Sigmoid colon (tissue), 7 donors: Measurements from ENCODE around the gene ORMDL1. TPM values are rescaled to one million over a fixed set of nuclear protein-coding genes. Genes with fewer than 3 reads are reported as not detected.
A peak's percentile ranks its signal among the peaks of the same experiment; 100 is the strongest.

Experiments
- DNase-seq: peaks from one replicate; pipeline ENCODE4 v3.0.0-alpha.2; 2019
- H3K27ac ChIP-seq, 4 donors: fragments of 200-600 bp; sonication (generic); one replicate each; pipeline ENCODE4 v1.5.1; 2016 to 2019; ENCODE audit warnings: mild to moderate bottlenecking in 1 of 4
- H3K27me3 ChIP-seq, 3 donors: fragments of 200-600 bp; sonication (generic); one replicate each; pipeline ENCODE4 v1.5.1; 2019; ENCODE audit warnings: mild to moderate bottlenecking in 1 of 3
- H3K36me3 ChIP-seq, 4 donors: fragments of 200-600 bp; sonication (generic); one replicate each; pipeline ENCODE4 v1.5.1; 2016 to 2019
- H3K4me1 ChIP-seq, 4 donors: fragments of 200-600 bp; sonication (generic); one replicate each; pipeline ENCODE4 v1.5.1; 2017 to 2019
- H3K4me3 ChIP-seq, 4 donors: fragments of 200-600 bp; sonication (generic); one replicate each; pipeline ENCODE4 v1.5.1; 2017 to 2019; ENCODE audit warnings: mild to moderate bottlenecking in 2 of 4, moderate library complexity in 1 of 4
- H3K9me3 ChIP-seq, 4 donors: fragments of 200-600 bp in 3 of 4; sonication (generic) in 3 of 4; one replicate each; pipeline versions ENCODE4 v1.5.1 to v1.6.1; 2013 to 2019
- EP300 ChIP-seq, 4 donors: sonication (generic); formaldehyde crosslinking; IDR thresholded peaks; one replicate each; pipeline ENCODE4 v1.6.1; 2017; ENCODE audit warnings: antibody characterized with exemption in 4 of 4
- POLR2A ChIP-seq, 2 donors: fragments of 450-650 bp; IDR thresholded peaks; one replicate each; pipeline ENCODE4 v1.6.1; 2016; ENCODE audit warnings: antibody characterized with exemption in 2 of 2, mild to moderate bottlenecking in 2 of 2, moderate library complexity in 2 of 2
- POLR2AphosphoS5 ChIP-seq, 4 donors: sonication (generic); formaldehyde crosslinking; IDR thresholded peaks; one replicate each; pipeline ENCODE4 v1.6.1; 2017; ENCODE audit warnings: antibody characterized with exemption in 4 of 4
- WGBS, 2 donors: extraction: QIAGEN DNeasy Blood & Tissue Kit; methylation state at CpG; one replicate each; pipeline ENCODE4 v1.1.7; 2013; 5-methylcytosine and 5-hydroxymethylcytosine counted together
- intact Hi-C: fragments of 100-400 bp; cut with DNase I; formaldehyde crosslinking; loops from one replicate; pipeline ENCODE4 v1.15.1; 2023
- polyA plus RNA-seq, 3 donors: library from polyadenylated mRNA; stranded (reverse); fragments of 200-250 nt; gene quantifications; one replicate each; pipeline ENCODE4 v1.2.3, GENCODE V29; 2013
- total RNA-seq, 4 donors: library from RNA; depleted of rRNA; stranded (reverse); fragments of >200 nt; gene quantifications; one replicate each; pipeline ENCODE4 v1.1.0, GENCODE V29; 2016
- TF ChIP-seq, protein P1 (sequence below), 4 experiments: fragments of 450-650 bp in 3 of 4; fragments of 200-600 bp in 1 of 4; IDR thresholded peaks; one replicate each; pipeline ENCODE4 v1.5.1; 2016 to 2019; ENCODE audit warnings: antibody characterized with exemption in 4 of 4, mild to moderate bottlenecking in 3 of 4, moderate library complexity in 2 of 4
- donor health status: healthy with polysubstance abuse.
- donor health status: Bipolar disorder and iron deficiency.
- donor health status: healthy.

ORMDL1 gene
- total and polyA plus RNA-seq, 7 donors: 18.7 to 83.9 (median 56.3) TPM

DNA sequence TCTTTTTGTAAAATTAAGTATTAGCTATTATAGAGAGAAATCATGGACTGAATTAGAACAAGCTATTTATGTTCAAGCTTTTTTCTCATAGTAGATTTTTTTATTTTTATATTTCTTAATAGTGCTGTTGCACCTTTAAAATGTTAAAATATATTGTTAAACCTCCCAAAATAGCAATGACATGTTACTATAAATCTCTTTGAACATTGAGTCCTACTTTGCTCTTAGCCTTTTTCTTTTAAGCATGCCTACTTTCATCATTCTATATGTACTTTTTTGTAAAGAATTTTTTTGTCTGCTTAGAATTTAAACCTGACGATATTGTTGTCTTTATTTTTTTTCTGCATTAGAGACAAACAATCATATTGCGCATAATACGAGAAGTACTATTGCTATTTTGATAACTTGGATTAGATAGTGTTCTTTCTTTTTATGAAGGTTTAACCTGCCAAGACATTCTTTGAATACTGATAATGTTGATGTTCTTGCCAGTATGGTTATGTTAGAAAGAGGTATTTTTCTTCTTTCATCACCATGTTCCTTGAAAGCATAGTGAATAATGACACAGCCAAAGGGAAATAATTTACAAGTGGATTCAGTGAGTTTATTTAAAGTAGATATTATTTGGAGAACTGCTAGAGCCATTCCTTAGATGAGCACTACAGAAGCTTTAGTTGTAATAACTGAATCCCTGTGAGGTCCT is 40.7 kb upstream of the ORMDL1 start:
- Histone ChIP-seq H3K4me1 (peaks cover 0 to 11% (median 0%) of the 10 kb centered on the region in 4 donors), H3K9me3 (no peaks in the 10 kb centered on the region), H3K27me3 (no peaks in the 10 kb centered on the region), H3K27ac (no peak overlapping the region), H3K36me3 (peaks cover 0 to 8% (median 0%) of the 10 kb centered on the region in 4 donors), H3K4me3 (no peak overlapping the region)
- intact Hi-C loops: no loop called here
- WGBS, 2 donors: 95 to 97% methylated on average over 3 of the region's 3 CpGs
- TF ChIP-seq POLR2A (IDR thresholded peaks at IDR 0.05) (no peak), POLR2AphosphoS5 (IDR thresholded peaks at IDR 0.05) (no peak), EP300 (IDR thresholded peaks at IDR 0.05) (no peak)
- TF ChIP-seq, protein P1, sequence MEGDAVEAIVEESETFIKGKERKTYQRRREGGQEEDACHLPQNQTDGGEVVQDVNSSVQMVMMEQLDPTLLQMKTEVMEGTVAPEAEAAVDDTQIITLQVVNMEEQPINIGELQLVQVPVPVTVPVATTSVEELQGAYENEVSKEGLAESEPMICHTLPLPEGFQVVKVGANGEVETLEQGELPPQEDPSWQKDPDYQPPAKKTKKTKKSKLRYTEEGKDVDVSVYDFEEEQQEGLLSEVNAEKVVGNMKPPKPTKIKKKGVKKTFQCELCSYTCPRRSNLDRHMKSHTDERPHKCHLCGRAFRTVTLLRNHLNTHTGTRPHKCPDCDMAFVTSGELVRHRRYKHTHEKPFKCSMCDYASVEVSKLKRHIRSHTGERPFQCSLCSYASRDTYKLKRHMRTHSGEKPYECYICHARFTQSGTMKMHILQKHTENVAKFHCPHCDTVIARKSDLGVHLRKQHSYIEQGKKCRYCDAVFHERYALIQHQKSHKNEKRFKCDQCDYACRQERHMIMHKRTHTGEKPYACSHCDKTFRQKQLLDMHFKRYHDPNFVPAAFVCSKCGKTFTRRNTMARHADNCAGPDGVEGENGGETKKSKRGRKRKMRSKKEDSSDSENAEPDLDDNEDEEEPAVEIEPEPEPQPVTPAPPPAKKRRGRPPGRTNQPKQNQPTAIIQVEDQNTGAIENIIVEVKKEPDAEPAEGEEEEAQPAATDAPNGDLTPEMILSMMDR (IDR thresholded peaks at IDR 0.05): no peak
- DNase-seq: no peak

DNA sequence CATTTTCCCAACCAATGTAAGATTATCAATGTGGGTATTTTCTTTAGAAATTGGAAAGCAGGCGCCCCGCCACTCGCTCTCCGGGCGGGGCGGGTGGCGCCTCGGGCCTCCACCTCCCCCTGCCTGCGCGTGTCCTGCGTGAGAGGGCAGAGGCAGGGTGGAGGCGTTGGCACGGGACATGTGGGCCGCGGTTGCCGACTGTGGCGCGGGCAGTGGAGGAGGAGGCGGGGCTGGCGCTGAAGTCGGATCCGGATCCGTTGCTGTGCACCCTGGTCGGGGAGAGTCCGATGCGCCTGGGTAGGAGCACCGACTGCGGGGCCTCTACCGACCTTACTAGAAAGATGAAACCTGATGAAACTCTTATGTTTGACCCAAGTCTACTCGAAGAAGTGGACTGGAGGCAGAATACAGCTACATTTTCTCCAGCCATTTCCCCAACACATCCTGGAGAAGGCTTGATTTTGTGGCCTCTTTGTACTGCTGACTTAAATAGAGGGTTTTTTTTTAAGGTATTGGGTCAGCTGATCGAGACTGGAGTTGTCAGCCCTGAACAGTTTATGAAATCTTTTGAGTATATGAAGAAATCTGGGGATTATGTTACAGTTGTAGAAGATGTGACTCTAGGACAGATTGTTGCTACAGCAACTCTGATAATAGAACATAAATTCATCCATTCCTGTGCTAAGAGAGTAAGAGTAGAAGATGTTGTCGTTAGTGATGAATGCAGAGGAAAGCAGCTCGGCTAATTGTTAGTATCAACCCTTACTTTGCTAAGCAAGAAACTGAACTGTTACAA is 38.0 kb upstream of the ORMDL1 start:
- TF ChIP-seq POLR2A (IDR thresholded peaks at IDR 0.05) (no peak), EP300 (IDR thresholded peaks at IDR 0.05) (no peak), POLR2AphosphoS5 (IDR thresholded peaks at IDR 0.05) (no peak)
- TF ChIP-seq, protein P1 (IDR thresholded peaks at IDR 0.05): no peak
- peak overlapping the region in 1 of 4 donors; percentile 19 for H3K27ac ChIP-seq
- H3K36me3 ChIP-seq: peaks cover 0 to 29% (median 0%) of the 10 kb centered on the region in 4 donors
- 96 to 97% methylated on average over 33 of the region's 33 CpGs for WGBS, 2 donors
- H3K9me3 ChIP-seq: no peaks in the 10 kb centered on the region
- intact Hi-C loops: no loop called here
- peaks cover 0 to 11% (median 0%) of the 10 kb centered on the region in 4 donors for H3K4me1 ChIP-seq
- no peak for DNase-seq
- H3K4me3 ChIP-seq: no peak overlapping the region
- no peaks in the 10 kb centered on the region for H3K27me3 ChIP-seq

DNA sequence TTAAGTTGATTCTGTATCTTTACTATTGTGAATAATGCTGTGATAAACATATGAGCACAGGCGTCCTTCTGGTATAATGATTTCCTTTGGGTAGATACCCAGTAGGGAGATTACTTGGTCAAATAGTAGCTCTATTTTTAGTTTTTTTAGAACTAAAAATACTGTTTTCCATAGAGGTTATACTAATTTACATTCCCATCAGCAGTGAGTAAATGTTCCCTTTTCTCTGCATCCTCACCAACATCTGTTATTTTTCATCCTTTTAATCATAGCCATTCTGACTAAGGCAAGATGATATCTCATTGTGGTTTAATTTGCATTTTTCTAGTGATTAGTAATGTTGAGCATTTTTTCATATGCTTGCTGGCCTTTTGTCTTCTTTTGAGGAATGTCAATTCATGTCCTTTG is 35.2 kb upstream of the ORMDL1 start:
- no peak overlapping the region for H3K4me3 ChIP-seq
- intact Hi-C loops: no loop called here
- no peak overlapping the region for H3K27ac ChIP-seq
- 90 to 92% methylated on average over 1 of the region's 1 CpG for WGBS, 2 donors
- H3K36me3 ChIP-seq: peaks cover 0 to 32% (median 0%) of the 10 kb centered on the region in 4 donors
- no peaks in the 10 kb centered on the region for H3K4me1 ChIP-seq
- no peaks in the 10 kb centered on the region for H3K27me3 ChIP-seq
- H3K9me3 ChIP-seq: no peaks in the 10 kb centered on the region
- no peak for DNase-seq
- TF ChIP-seq, protein P1 (IDR thresholded peaks at IDR 0.05): no peak
- TF ChIP-seq EP300 (IDR thresholded peaks at IDR 0.05): no peak
- no peak for TF ChIP-seq POLR2A (IDR thresholded peaks at IDR 0.05)
- TF ChIP-seq POLR2AphosphoS5 (IDR thresholded peaks at IDR 0.05): no peak

DNA sequence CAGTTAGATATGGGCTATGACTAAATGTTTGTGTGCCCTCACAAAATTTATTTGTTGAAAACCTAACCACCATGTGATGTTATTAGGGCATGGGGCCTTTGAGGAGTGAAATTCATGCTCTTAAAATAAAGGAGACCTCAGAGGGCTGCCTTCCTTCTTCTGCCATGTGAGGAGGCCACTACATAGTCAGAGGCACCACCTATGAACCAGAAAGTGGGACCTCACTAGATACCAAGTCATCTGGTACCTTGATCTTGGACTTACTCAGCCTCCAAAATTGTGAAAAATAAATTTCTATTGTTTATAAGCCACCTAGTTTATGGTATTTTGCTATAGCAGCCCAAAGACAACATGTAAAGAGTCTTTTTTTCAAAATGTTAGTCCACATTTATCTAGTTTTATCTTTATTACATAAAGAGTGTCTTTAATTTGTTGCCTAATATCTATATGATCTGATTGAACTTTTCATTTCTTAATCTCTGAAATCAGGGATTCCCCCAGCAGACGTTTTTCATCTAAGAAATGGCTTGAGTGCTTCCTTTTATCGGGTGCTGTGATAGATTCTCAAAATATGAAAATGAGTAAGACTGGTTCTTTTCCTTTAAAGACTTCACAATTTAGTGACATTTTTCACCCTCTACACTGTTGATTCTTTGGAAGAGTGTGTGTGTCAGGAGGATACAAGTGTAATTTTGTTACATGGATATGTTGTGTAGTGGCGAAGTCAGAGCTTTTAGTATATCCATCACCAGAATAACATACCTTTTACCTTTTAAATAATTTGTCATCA is 34.3 kb upstream of the ORMDL1 start:
- Histone ChIP-seq H3K27me3 (no peaks in the 10 kb centered on the region), H3K9me3 (no peaks in the 10 kb centered on the region), H3K4me1 (no peaks in the 10 kb centered on the region), H3K36me3 (peaks cover 0 to 32% (median 0%) of the 10 kb centered on the region in 4 donors), H3K4me3 (no peak overlapping the region), H3K27ac (no peak overlapping the region)
- intact Hi-C loops: no loop called here
- no peak for DNase-seq
- no peak for TF ChIP-seq POLR2A (IDR thresholded peaks at IDR 0.05)
- 87% methylated on average over 3 of the region's 3 CpGs for WGBS, 2 donors
